Measurements from ENCODE around the gene SLC6A17. TPM values are rescaled to one million over a fixed set of nuclear protein-coding genes. Genes with fewer than 3 reads are reported as not detected.

SLC6A17 gene
- total and polyA plus RNA-seq, 9 of the 15 experiments (the other 6 are each of a cell fraction or from before 2014, with no cell fraction given) = not detected

- no peak for DNase-seq (ENCODE audit: extremely low read depth in 1 of 4, low spot score in 3 of 4)
- Histone ChIP-seq H4K20me1 (replicated peaks; ENCODE audit: control insufficient read depth, insufficient read depth, low read length) (0 out of 2 replicates have a peak, but pooled peaks cover 8% of the 10 kb centered on the region), H3K4me3 (no peak overlapping the region), H3K79me2 (ENCODE audit: control insufficient read depth, insufficient read depth, low read length) (no peaks in the 10 kb centered on the region), H3K4me1 (replicated peaks in 1 of 2; ENCODE audit: control insufficient read depth in 2 of 2, insufficient read depth in 2 of 2, low read length in 2 of 2) (no peaks in the 10 kb centered on the region), H3K9ac (ENCODE audit: insufficient read depth in 1 of 2, low read depth in 2 of 2, low read length in 2 of 2) (no peak overlapping the region), H3K9me3 (replicated peaks; ENCODE audit: control insufficient read depth, insufficient read depth, low read depth, low read length) (no peaks in the 10 kb centered on the region), H3K27ac (ENCODE audit: extremely low read depth, low read depth, low read length) (no peak overlapping the region), H3K27me3 (ENCODE audit: control insufficient read depth in 2 of 2, insufficient read depth in 2 of 2, low read length in 2 of 2) (peaks cover 15 to 60% of the 10 kb centered on the region in 2 experiments), H3K4me2 (ENCODE audit: insufficient read depth, low read length) (no peak overlapping the region), H2AFZ (ENCODE audit: low read depth, low read length) (no peak overlapping the region), H3K36me3 (ENCODE audit: control insufficient read depth, insufficient read depth, low read length) (no peaks in the 10 kb centered on the region), H3K9me1 (ENCODE audit: control insufficient read depth, insufficient read depth, low read length) (peaks cover 2% of the 10 kb centered on the region)
- TF ChIP-seq SFPQ (IDR thresholded peaks at IDR 0.05; ENCODE audit: low read depth, low read length) = no peak
- TF ChIP-seq PYGO2 (tag; IDR thresholded peaks at IDR 0.05) = no peak
- TF ChIP-seq ZNF316 (IDR thresholded peaks at IDR 0.05) = no peak
- no peak for TF ChIP-seq TFAP4 (CRISPR knock-in tag; IDR thresholded peaks at IDR 0.05; ENCODE audit: borderline replicate concordance)
- TF ChIP-seq NFYB (IDR thresholded peaks at IDR 0.05; ENCODE audit: extremely low read depth, insufficient read length) = no peak
- TF ChIP-seq RCOR1 (IDR thresholded peaks at IDR 0.05; ENCODE audit: borderline replicate concordance in 1 of 2, low read depth in 2 of 2, low read length in 2 of 2) = no peak
- TF ChIP-seq ETS2 (tag; IDR thresholded peaks at IDR 0.05; ENCODE audit: borderline replicate concordance, poor library complexity, severe bottlenecking) = no peak
- no peak for TF ChIP-seq COPS2 (conservative IDR thresholded peaks at IDR 0.05)
- no peak for TF ChIP-seq TCF3 (CRISPR knock-in tag; IDR thresholded peaks at IDR 0.05)
- no peak for TF ChIP-seq CTCFL (IDR thresholded peaks at IDR 0.05; ENCODE audit: borderline replicate concordance, insufficient read depth, low read depth, low read length, poor library complexity, severe bottlenecking)
- TF ChIP-seq TCF15 (CRISPR knock-in tag; IDR thresholded peaks at IDR 0.05) = no peak
- 0% methylated on average over 2 of the region's 2 CpGs for WGBS (ENCODE audit: insufficient coverage, low coverage, missing lambda C conversion rate)
- intact Hi-C loops (cut with micrococcal nuclease) (no loop called here), in situ Hi-C loops (cut with MboI) (no loop called here)
- ATAC-seq = no peak
- FAIRE-seq = no peak
- BruUV-seq (replicated peaks) = no TSS peak
- CTCF ChIA-PET (ENCODE audit: low intra/inter-chr PET ratio) = interaction anchor here (0.6 kb wide), 1 partner anchor 262 kb away, joined by 3 read pairs; no protein-coding TSS in a partner anchor
- POLR2A ChIA-PET = no interaction called here
Observed at GRCh38 chr1:110198746-110199145, 48.5 kb downstream of the SLC6A17 start.

Data from K562 (cell line).